HG03175 (cell line): ENCODE measurements around the gene LRRIQ1.
"Not testable (repeated sequence)": the region's sequence is repeated elsewhere in the genome, so short reads cannot be mapped to it uniquely, and the experiment has no call there.

ENCODE experiments used
- ATAC-seq: cut with Tn5 transposase; IDR thresholded peaks from one replicate; pipeline ENCODE4 v1.9.1; 2021; ENCODE audit warnings: mild to moderate bottlenecking, moderate library complexity; ENCODE audit not compliant: unreplicated experiment

Gene LRRIQ1, protein sequence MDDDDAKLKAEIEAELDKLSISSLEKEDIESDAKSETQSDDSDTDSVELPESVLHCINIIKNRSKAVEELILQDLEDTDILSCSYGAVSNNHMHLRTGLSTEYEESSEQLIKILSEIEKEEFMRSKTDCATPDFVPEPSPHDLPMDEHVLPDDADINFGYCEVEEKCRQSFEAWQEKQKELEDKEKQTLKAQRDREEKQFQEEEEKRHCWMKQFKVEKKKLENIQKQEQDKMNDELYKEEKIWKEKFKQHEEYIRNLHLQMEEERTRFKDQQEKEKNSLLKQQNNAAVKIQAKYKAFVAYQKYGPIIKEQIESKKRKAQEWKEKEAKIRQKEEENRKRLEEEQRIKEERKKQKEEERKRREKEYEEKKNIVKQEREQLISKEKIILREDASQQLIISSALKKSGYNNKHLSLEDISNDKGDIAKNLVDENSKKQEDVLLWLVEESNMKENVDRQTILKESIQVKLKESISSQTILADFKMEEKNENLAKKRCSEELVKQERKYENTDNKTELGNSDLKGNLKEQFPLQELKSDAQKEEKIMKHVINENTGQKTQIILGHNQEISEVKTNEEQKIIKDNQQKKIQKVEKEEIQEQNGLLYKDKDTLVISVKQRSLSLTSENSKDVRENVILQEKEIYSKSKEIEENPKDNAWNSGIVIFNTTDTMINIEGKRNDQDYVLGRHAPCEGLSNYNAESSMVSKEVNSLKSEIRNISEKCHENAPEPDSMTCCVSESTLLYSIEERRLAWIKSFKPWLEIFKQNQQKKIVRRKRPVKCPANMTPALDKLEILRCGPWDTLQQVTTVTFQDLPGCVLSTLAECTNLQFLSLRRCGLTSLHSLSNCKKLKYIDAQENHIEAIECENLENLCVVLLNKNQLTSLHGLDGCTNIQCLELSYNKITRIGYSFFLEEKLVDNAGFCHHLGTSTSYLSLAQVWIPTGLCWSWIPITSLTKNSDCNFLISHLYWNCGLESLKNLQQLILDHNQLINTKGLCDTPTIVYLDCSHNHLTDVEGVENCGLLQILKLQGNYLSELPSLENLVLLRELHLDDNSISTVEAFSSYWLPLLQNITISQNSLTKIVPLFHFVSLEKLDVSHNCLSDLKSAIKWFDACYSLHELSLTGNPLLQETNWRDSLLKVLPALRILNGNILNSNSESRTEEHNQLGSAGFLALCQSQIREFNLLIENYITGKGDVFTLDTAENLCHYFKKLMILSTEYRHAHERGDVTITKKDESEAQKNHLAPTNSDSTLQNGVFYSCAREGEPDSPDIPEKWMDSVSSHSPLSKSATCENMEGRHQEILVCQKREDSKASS (N-terminal part only)

GRCh38 chr12:85036234-85036707 lies at the start of gene LRRIQ1, which contains the start of gene TSPAN19:
LRRIQ1 (plus strand) TSS chr12:85036351; CDS start chr12:85038177, 1,826 bp downstream.
TSPAN19 (minus strand) TSS chr12:85036277; CDS start chr12:85029946, 6,331 bp downstream.
- peak; percentile 90 for ATAC-seq

DNA sequence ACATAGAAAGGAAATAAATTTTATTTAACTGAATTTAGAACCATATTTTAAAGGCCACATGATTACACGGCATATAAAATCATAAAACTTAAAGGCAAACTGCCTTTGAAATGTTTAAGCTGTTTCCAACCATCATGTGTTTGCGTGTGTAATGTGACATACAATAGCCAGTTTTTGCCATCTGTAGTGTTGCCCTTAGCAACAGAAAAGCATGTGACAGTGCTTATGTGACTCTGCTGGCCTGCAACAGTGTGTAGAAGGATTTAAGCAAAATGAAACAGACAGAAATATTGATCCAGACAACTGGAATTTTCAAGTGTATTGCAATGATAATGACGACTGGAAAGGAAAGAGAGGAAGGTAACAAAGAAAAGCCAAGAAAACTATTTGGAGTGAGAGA lies 49.6 kb upstream of the LRRIQ1 start:
- no peak for ATAC-seq

- no peak for ATAC-seq
Measured at GRCh38 chr12:84994426-84994825, 41.7 kb upstream of the LRRIQ1 start.

DNA sequence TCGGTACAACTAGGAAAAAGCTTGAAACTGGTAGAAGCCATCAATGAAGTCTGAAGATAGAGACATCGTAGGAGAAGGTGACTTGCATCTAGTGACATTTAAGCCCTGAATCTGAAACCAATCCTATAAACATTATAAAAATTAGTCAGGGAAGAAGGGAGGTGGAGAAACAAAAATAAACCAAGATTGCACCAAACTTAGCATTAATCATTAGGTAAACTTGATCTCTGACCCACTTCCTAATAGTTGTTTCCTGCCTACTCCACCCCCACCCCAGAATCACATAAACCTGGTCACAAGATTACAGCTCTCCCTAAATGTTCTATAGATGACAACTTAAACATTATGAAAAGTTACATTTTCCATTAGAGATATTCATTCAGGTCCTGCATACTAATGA lies 40.5 kb upstream of the LRRIQ1 start:
- ATAC-seq = no peak

- ATAC-seq = no peak
Measured at GRCh38 chr12:84996759-84997158, 39.4 kb upstream of the LRRIQ1 start.

GRCh38 chr12:84998341-84998740 lies 37.8 kb upstream of the LRRIQ1 start:
- no peak for ATAC-seq

GRCh38 chr12:85000729-85001128 lies 35.4 kb upstream of the LRRIQ1 start:
- no peak for ATAC-seq

DNA sequence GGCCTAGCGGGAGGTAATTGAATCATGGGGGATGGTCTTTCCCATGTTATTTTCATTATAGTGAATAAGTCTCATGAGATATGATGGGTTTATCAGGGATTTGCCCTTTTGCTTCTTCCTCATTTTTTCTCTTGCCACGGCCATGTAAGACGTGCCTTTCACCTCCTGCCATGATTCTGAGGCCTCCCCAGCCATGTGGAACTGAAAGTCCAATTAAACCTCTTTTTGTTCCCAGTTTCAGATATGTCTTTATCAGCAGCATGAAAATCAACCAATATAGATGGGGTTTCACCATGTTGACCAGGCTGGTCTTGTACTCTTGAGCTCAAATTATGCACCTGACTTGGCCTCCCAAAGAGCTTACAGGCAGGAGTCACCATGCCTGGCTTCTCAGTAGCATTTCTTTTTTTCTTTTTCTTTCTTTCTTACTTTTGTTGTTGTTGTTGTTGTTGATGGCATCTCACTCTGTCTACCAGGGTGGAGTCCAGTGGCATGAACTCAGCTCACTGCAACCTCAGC lies 33.3 kb upstream of the LRRIQ1 start:
- ATAC-seq = no peak

DNA sequence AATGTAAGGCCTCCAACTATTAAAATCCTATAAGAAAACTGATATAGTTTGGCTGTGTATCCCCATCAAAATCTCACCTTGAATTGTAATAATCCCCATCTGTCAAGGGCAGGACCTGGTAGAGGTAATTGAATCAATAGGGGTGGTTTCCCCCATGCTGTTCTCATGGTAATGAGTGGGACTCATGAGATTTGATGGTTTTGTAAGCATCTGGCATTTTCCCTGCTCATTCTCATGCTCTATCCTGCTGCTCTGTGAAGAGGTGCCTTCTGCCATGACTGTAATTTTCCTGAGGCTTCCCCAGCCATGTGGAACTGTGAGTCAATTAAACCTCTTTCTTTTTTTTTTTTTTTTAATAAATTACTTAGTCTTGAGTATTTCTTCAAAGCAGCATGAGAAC lies 31.9 kb upstream of the LRRIQ1 start:
- no peak for ATAC-seq

- not testable (repeated sequence) for ATAC-seq
Measured at GRCh38 chr12:85005047-85005446, 31.1 kb upstream of the LRRIQ1 start.

DNA sequence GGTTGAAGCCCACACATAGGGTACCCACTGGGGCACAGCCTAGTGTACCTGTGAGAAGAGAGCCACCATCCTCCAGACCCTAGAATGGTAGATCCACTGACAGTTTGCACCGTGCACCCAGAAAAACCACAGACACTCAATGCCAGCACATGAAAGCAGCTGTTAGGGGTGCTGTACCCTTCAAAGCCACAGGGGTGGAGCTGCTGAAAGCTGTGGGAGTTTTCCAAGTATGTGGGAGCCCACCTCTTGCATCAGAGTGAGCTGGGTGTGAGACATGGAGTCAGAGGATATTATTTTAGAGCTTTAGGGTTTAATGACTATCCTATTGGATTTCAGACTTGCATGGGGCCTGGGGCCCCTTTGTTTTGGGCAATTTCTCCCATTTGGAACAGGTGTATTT lies 30.5 kb upstream of the LRRIQ1 start:
- ATAC-seq = no peak

DNA sequence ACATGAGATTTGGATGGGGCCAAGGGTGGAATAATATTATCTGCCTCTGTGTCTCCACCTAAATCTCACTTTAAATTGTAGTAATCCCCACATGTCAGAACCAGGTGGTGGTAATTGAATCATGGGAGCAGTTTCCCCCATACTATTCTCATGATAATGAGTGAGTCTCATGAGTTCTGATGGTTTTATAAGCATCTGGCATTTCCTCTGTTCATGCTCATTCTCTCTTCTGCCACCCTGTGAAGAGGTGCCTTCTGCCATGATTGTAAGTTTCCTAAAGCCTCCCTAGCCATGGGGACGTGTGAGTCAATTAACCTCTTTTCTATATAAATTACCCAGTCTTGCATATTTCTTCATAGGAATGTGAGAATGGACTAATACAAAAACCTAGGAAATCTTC lies 29.9 kb upstream of the LRRIQ1 start:
- no peak for ATAC-seq

GRCh38 chr12:85007836-85008235 lies 28.3 kb upstream of the LRRIQ1 start:
- no peak for ATAC-seq

- no peak for ATAC-seq
Measured at GRCh38 chr12:85016413-85016812, 19.7 kb upstream of the LRRIQ1 start.

DNA sequence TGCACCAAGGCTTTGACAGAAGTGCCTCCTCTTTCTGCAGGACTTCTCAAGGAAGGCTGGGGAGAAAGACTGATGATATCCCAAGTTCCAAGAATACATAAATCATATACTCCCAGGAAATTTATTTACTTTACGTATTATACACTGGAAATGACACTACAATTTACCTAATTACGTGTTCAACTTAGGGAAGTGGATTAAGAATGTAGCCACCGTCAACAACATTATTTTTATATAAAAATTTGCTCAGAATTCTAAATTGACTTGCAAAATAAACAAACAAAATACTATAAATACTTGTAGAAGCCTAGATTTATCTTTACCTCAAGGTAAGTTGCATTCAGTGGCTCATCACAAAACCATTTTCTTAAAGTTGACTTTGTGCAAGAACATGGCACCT lies 19.0 kb upstream of the LRRIQ1 start:
- ATAC-seq = no peak

DNA sequence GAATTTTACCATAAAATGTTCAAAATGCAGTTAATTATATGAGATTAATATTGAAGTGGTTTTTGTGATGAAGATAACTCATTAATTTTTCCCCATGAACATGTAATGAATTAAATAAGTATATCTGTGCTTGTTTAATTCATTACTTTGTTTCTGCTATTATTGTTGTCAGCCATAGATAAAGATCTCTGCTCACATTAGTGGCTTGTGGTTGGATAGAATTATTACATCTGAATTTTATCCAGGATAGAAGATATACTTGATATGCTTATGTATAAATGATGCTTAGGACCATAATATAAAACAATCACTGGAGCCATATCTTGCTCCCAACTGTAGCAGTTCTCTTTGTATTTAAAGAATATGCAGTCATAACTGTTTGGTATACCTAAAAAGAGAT lies 18.5 kb upstream of the LRRIQ1 start:
- ATAC-seq = no peak

DNA sequence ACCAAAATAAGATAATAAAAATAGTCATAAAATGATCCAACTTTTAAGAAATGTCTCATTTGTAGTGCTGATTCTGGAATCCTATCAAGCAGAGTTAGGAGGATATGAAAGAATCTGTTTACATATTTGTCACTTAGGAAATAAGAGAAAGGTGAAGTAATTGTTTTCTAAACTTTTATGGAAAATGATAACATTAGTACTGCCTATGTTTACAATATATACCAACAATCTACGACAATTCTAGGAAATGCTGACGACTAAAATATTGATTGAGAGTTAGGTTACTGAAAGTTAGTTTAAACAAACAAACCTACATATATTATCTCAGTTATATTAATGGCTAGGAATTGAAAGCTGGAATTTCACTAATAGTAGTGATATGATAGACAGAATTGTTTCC lies 18.1 kb upstream of the LRRIQ1 start:
- no peak for ATAC-seq

DNA sequence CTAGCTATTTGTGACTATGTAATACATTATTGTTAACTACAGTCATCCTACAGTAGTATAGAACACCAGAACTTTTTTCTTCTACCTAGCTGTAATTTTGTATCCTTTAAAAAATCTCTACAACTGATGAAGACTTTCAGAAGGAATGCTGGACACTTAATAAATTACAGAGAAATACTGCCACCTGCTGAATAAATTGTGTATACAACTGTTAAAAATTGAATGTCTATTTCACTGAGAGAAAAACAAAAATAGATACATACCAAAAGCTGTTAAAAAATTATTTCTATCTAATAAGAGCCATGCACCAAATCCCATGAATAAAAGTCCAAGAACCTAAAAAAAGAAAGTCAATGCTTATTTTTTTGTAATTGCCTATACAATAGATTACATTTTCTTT lies 6.7 kb upstream of the LRRIQ1 start:
- ATAC-seq = peak; percentile 53

DNA sequence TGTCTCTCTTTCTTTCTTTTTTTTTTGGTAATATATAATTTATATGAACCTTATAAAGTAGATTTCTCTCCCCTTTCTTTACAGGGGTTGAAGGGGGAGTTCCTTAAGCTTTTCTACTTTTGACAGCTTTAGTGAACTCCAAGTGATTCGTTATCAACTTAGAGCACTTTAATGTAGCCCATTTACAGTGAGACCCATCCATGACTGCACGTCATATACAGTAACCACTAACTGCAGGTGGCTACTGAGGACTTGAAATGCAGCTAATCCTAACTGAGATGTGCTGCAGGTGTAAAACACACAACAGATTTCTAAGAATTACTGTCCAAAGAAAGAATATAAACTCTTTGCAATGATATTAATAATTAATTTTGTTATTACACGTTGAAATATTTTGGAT lies 582 bp downstream of the LRRIQ1 start:
- peak; percentile 42 for ATAC-seq

DNA sequence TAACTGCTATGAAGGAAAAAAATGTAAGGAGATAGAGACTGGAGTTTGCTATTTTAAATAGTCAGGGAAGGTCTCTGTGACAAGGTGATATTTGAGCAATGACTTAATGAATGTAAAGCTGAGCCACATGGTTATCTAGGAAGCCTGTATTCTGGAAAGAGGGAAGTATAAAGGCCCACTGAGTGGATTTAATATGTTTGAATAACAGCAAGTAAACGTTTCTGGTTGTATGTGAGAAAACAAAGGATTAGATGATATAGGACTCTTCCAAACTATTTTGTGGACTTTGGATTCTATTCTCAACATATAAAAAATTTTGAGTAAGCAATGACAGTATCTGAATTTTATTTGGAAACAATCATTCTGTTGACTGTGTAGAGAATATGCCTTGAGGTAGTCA lies 5.2 kb downstream of the LRRIQ1 start:
- no peak for ATAC-seq

GRCh38 chr12:85043829-85044228 lies 7.7 kb downstream of the LRRIQ1 start:
- no peak for ATAC-seq
